HG02763 (cell line): ENCODE measurements around the gene ETV5.
"Not testable (repeated sequence)": the region's sequence is repeated elsewhere in the genome, so short reads cannot be mapped to it uniquely, and the experiment has no call there.

Experiments
- ATAC-seq: cut with Tn5 transposase; IDR thresholded peaks from one replicate; pipeline ENCODE4 v1.9.1; 2021; ENCODE audit warnings: mild to moderate bottlenecking, moderate library complexity; ENCODE audit not compliant: unreplicated experiment

ETV5 gene

DNA sequence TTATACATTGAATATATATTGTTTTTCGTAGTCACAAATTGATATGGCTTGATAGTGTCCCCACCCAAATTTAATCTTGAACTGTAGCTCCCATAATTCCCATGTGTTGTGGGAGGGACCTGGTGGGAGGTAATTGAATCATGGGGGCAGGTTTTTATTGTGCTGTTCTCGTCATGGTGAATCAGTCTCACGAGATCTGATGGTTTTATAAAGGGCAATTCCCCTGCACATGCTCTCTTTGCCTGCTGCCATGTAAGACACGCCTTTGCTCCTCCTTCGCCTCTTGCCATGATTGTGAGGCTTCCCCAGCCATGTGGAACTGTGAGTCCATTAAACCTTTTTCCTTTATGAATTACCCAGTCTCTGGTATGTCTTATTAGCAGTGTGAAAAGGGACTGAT lies 82.9 kb downstream of the ETV5 start:
- not testable (repeated sequence) for ATAC-seq

DNA sequence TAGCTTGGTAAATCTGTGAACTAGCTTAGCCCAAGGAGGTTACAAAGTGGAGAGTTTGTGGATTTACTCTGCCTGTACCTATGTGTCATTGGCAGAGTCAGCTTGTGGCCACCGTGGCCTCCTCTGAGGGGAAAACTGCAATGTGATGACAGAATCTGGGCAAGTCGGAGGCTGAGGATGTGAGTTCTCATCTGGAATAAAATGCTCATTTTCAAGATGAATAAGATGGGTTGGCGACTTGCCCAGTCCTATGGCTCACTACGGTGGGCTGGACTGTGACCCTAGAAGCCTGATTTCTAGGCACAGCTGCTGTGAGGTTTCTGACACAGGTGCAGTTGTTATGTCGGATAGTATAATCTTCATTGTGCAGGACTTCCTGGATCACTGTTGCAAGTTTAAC lies 83.7 kb downstream of the ETV5 start:
- ATAC-seq = no peak

DNA sequence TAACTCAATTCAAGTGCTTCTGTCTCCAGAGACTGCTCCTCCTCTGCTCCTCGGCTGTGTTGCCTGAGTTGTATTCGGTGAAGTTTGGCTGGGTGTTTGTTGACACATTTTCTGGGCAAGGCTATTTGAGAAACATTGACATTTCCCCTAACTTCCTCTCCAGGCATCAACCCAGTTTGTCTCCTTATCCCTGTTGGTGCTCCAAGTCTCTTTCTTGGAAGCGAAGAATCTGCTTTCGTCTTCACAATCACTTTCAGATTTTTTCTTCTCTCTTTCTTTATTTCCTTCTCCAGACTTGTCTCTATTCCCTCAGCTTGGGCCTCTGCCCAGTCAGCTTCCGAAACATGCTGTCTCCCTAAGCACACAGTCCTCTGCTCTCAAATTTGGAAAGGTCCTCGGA lies 84.7 kb downstream of the ETV5 start:
- ATAC-seq = no peak

DNA sequence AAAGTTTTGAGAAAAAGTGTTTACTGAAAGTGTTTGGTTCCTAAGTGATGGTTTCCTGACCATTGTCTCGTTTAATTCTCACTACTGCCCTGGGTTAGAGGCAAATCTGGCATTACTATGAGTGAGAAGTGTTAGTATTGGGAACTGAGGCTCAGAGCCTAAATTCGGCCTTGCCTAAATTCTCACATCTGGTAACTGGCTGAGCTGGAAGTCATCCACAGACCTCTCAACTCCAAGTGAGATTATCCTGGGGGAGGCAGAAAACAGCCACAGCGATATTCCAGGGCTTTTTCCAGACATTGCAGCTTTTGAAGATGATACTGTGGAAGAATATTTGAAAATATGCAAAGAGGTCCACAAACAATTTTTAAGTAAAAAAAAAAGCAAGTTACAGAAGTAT lies 86.0 kb downstream of the ETV5 start:
- no peak for ATAC-seq

DNA sequence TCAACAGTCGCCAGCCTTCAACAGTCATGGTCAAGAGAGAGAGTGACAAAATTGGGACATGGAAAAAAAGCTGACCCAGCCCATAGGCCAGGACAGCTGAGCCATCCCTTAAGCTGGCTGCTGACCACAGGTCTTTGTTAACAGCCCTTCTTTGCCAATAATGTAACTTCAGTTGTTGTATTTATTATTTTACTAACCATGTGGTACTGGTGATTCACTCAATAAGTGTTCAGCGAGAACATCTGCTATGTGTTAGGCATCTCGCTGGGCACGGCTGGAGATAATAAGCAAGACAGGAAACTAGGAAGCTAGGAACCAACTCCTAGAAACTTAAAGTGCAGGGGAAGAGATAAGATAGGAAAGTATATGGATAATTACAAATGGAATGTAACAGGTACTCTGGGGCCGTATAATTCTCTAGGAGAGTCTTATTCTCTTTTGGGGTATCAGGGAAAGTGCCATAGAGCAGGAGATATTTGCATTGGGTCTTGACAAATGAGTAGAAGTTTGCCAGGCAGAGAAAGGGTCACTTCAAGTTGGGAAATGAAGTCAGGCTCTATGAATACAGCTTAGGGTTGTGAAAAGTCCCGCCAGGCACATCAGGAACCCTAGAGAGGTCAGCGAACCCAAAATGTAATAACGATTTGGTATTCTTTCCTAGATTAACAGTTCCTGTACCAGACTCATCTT lies 87.1 kb downstream of the ETV5 start:
- no peak for ATAC-seq

DNA sequence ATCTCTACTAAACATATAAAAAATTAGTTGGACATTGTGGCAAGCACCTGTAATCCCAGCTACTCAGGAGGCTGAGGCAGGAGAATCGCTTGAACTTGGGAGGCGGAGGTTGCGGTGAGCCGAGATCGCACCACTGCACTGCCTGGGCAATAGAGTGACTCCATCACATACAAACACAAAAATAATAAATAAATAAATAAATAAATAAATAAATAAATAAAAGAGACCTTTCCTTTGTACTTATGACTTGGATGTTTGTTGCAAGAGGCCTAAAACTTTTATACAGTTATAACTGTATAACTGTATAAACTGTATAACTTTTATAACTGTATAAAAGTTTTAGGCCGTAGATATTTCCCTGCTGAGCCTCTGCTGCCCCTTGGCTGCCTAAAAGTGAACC lies 87.6 kb downstream of the ETV5 start:
- not testable (repeated sequence) for ATAC-seq

DNA sequence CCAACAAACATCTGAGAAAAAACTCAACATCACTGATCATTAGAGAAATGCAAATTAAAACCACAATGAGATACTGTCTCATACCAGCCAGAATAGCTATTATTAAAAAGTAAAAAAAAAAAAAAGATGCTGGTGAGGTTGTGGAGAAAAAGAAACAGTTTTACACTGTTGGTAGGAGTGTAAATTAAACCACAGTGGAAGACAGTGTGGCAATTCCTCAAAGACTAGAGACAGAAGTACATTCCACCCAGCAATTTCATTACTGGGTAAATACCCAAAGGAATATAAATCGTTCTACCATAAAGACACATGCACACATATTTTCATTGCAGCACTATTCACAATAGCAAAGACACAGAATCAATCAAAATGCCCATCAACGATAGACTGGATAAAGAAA lies 89.6 kb downstream of the ETV5 start:
- not testable (repeated sequence) for ATAC-seq

DNA sequence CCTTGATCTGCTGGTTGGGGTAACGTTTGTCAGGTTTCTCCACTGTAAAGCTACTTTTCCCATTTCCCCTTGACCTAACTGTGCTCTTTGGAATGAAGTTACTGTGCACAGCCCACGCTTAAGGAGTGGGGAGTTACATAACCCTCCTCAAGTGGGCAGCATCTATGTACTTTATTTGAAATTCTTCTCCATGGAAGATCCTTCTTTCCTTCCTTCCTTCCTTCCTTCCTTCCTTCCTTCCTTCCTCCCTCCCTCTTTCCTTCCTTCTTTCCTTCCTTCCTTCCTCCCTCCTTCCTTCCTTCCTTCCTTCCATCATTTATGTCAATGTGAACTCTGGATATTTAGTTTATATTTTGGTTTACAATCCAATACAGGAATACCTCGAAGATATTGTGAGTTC lies 94.0 kb downstream of the ETV5 start:
- no peak for ATAC-seq

DNA sequence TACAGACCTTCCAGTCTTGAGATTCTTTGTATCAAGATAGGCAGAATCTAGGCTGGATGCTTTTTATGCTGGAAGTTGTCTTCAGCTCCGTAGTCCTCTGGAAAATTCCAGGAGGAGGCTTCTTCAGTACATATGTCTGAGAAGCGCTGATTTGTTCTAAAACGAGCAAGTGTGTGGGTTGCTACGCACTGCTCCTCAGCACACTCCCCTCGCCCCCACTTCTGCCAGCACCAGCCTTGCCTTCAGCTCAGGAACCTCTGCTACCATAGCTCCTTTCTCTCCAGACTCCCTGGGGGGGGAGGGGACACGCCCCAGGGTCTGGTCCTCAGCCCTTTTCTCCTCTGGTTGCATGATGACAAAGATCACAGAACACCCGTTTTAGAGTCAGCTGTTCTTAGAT lies 95.6 kb downstream of the ETV5 start:
- no peak for ATAC-seq

DNA sequence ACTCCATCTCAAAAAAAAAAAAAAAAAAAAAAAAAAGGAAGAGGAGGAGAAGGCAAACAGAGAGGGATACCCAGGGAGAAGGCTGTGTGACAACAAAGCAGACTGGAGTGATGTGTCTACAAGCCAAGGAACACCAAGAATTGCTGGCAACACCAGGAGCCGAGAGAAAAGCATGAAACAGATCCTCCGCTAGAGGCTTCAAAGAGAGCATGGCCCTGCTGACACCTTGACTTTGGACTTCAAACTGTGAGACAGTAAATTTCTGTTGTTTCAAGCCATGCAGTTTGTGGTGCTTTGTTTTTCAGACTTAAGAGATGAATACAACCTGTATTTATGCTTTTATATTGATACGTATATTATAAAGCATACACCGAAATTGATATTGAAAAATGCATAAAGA lies 96.8 kb downstream of the ETV5 start:
- no peak for ATAC-seq

DNA sequence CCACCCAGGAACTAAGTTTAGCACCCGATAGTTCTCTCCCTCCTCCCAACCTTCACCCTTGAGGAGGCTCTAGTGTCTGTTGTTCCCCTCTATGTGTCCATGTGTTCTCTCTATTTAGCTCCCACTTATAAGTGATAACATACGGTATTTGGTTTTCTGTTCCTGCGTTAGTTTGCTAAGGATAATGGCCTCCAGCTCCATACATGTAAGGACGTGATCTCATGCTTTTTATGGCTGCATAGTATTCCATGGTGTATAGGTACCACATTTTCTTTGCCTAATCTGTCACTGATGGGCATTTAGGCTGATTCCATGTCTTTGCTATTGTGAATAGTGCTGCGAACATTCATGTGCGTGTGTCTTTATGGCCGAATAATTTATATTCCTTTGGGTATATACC lies 104.2 kb downstream of the ETV5 start:
- ATAC-seq = no peak

DNA sequence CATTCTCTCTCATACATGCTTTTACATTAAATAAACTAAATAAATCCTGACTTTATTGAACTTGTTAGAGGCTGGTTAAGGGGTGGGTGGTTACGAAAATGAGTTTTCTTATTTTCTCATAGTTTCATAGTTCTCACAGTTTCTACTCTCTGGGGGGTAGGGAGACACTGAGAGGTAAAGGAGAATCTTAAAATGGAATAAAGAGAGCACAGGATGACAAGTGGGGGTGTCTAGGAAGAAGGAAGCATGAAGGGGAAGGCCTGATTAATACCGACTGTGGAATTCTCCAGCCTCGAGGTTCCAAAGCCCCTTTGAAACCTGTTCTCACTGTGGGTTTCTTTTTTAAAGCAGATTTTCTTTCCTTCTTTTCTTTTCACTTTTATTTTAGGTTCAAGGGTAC lies 104.7 kb downstream of the ETV5 start:
- ATAC-seq = no peak

DNA sequence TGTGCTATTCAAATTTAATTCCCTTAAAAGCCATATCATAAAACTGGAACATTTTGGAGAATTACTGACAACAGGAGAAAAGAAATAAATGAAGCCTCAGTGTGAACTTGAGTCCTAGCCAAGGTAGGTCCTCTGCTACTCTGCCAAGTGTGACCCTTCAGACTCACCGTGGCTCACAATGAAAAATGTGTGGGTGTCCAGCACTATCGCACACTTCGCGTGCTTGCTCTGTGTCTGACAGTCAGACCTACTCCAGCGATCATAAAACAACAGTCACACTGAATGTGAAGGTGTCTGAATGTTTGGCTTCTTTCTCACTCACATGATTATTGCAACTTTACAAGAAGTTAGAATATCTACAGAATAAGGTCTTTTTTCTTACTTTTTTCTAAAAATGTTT lies 105.3 kb downstream of the ETV5 start:
- no peak for ATAC-seq

DNA sequence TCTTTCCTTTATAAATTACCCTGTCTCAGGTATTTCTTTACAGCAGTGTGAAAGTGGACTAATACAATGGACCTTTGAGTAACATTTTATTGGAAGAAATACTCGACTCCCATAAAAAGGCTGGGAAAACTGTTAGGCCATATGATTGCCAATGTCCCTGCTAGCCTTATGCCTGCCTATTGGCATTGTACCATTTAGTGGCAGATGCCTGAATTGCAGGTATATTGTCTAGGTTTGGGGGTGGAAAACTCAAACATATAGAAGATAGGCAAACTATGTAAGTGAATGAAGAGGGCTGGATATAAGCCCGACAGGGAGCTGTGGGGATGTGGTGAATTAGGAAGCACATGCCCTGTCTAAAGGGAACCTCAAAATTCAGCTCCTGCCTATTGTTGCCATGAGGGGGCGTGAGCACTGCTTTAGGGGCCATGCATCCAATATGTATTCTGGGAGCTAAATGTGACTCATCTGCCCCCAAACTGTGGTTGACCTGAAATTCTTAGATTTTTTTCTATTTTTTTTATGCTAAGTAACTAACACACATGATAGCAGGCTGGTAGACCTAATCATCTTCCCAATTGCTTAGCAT lies 105.9 kb downstream of the ETV5 start:
- ATAC-seq = no peak

DNA sequence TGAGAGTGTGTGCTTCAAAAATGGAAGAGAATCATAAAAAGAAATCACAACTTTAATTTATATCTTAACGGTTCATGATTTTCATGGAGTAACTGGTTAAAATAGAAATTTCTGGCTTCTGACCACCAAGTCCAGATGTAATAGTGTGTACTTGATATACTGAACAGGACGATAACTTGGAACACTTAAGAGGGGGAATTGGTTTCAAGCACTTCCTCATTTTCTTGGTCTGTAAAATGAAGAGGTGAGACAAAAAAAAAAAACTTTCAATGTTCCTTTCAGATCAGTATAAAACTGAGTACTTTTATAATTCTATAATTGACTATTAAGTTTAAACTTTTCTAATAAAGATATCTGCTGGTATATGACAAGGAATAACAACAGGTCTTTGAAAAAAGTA lies 107.0 kb downstream of the ETV5 start:
- ATAC-seq = no peak

DNA sequence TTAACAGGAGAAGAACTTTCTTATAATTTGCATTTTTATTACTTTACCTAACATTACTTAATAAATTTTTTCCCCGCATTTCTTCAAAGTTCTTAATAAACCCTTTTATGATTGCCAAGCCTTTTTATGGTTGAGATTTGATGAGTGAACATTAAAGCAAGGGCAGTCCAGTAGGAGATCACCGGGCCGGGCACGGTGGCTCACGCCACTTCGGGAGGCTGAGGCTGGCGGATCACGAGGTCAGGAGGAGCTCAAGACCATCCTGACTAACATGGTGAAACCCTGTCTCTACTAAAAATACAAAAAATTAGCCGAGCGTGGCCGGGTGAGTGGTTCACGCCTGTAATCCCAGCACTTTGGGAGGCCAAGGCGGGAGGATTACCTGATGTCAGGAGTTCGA lies 109.7 kb downstream of the ETV5 start:
- no peak for ATAC-seq

DNA sequence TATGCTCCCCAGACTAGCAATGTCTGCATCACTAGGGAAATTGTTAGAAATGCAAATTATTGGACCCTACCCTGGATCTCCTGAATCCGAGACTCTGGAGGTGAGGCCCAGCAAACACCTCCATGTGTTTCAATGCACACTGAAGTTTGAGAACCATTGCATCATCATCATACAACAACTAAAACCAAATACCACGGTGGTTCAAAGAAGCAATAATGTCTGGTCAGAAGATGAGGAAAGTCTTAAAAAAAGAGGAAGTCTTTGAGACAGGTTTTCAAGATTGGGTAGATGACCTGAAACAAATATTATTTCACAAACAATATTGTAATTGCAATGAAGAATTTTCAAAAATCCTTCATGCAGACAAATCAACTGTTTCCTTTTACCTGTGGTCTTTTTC lies 110.8 kb downstream of the ETV5 start:
- no peak for ATAC-seq

DNA sequence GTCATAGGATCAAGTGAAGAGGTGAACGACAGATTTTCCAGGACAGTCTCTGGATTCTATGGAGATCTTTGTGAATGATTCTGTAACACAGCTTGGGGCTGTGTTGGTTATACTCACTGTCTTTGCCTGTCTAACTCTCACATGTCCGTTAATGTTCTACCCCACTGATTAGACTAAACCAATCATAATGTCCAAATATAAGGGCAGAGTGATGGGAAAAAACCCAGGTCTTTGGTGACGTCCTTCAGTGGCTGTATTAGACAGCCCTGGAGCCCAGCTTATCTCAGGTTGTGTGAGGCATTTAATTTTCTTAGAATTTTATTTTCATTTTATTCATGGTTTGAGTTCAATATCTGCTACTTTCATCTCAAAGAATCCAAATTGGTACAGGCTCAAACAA lies 111.8 kb downstream of the ETV5 start:
- ATAC-seq = no peak
